ENCODE results near the gene PSME1.
"Not testable (repeated sequence)": the region's sequence is repeated elsewhere in the genome, so short reads cannot be mapped to it uniquely, and the experiment has no call there.

Gene PSME1

DNA sequence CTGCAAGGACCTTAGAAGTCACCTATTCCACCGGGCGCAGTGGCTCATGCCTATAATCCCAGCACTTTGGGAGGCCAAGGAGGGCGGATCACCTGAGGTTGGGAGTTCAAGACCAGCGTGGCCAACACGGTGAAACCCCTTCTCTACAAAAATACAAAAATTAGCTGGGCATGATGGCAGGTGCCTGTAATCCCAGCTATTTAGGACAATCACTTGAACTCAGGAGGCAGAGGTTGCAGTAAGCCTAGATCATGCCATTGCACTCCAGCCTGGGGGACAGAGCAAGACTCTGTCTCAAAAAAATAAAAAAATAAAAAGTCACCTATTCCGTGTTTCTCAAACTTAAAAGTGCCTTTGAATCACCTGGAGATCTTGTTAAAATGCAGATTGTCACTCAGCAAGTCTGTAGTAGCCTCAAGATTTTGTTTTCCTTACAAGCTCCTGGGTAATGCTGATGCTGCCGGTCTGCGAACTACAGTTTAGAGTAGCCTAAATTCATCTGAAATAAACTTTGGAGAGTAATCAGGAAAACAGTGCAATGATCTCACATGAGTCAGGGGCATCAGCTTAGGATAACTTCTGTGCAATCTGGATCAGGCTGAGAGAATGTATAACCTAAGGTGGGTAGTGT lies 30.3 kb upstream of the PSME1 start:
- not testable (repeated sequence) for DNase-seq

DNA sequence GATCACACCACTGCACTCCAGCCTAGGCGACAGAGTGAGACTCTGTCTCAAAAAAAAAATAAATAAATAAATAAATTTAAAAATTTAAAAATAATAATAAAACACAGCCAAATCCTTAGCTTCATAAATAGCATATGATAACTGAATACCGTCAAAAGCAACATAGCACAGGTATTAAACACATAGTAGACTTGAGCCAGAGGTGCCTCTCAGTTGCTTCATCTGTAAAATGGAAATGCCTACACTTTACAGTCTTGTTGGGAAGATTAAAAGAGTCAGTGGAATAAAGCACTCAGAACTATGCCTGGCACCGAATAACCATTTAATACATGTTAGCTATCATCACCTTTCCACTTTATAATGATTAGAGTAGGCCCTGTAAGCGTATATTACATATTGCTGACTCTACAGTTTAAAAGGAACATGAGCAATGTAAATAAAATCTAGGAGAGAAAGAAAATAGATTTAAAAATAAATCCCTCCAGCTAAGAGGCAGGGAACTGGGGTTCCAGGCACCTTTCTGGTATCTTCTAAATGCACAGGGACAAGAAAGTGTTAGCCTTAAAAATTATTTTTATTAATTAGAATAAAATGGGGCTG lies 29.2 kb upstream of the PSME1 start:
- DNase-seq, result no peak

- DNase-seq, result no peak
Observed at GRCh38 chr14:24108336-24108874, 27.6 kb upstream of the PSME1 start.

GRCh38 chr14:24110060-24110459 lies 25.9 kb upstream of the PSME1 start:
- no peak for DNase-seq

DNA sequence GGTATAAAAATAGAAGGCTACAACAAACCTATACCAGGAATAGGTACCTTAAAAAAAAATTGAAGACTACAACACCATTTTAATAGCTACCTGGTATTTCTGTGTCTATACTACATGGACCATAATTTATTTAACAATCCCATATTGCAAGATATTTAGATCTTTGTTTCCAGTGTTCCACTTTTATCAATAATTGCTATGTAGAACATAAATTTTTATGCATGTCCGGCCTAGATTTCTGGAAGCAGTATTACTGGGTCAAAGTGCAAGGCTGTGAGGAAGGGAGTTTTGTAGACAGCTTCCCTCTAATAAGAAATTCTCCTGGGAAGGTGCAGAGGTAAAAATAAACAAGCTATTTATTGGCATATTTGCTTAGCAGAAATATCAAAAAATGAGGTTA lies 25.5 kb upstream of the PSME1 start:
- DNase-seq, result no peak

DNA sequence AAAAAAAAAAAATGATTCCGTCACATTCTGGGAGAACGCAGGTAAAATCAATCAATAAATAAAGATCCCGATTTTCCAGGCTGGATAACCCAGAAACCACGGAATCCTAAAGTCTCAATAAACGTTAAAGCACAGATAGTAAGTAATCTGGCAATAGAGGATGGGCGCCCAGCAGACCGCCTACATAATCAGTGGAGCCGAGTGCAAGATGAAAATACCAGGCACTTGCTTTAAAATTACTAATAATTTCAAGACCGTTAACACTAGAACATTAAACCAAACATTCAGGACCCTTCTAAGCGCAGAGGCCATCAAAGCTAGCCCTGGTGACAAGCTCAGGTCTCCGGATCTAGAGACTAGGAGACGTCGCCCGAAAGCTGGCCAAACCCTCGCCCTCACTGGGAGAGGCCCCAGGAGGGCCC lies 22.6 kb upstream of the PSME1 start:
- DNase-seq, result no peak

GRCh38 chr14:24113801-24114531 lies 22.0 kb upstream of the PSME1 start:
- peak; percentile 96 for DNase-seq

- peak; percentile 100 for DNase-seq
Observed at GRCh38 chr14:24114532-24115421, 21.2 kb upstream of the PSME1 start, which contains the start of the genes DCAF11 and NRL. Gene DCAF11, plus strand, starts transcription at chr14:24114777. Its CDS starts 818 bp downstream, at chr14:24115595. Gene NRL, minus strand, starts transcription at chr14:24114949. Its CDS starts 32,101 bp downstream, at chr14:24082848.

DNA sequence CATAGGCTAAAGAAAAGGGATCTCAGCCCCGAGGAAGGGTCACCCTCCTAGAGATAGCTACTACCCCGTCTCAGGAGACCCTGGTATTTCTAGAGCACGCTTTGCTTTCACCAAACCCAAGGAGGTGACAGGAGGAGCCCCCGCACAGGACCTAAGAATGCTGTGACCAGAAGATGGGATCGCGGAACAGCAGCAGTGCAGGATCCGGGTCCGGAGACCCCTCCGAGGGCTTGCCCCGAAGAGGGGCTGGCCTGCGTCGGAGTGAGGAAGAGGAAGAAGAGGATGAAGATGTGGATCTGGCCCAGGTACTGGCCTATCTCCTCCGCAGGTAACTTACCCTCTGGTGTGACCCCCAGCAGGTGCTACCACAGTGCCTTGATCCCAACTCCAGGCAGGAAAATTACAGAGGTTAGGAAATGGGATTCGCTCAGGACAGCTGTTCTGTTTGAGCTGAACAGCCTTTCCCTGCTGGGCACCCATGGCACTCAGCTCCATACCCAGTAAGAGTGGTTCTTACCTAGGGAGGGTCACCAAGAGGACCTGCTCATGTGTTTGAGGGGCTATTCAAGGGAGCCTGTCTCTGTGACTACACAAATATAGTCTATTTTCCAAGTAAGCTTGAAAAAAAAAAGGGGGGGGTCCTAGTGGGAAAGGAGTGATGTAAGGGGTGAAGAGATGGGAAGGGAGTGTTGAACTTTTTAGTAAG lies 20.4 kb upstream of the PSME1 start:
- no peak for DNase-seq

DNA sequence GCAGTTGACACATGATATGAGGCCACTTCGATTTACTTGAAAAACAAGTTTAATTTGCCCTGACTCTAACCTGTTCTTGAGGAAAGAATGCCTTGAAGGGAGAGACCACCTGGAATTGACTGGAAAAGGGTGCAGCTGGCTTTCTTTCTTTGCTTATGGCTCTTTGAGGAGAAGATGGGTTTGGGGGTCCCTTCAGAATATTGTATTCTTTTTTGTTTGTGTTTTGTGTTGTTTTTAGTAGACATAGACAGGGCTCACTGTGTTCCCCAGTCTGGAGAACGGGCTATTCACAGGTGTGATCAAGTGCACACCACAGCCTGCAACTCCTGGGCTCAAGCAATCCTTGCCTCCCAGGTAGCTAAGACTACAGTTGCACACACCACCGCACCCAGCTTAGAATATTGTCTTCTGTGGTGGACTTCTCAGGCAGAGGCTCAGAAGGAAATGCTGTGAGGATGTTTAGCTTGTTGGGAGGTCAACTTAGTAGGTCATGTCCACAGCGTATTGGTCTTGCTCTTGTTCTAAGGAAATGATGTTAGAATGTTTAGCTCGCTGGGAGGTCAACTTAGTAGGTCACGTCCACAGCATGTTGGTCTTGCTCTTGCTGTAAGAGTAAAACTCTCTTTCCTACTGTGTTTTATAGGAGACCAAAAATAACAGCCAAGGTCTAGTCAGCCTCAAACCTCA lies 19.7 kb upstream of the PSME1 start:
- no peak for DNase-seq

GRCh38 chr14:24117179-24117578 lies 18.8 kb upstream of the PSME1 start:
- DNase-seq, result no peak

- DNase-seq, result no peak
Observed at GRCh38 chr14:24119691-24120090, 16.3 kb upstream of the PSME1 start.

- DNase-seq, result no peak
Observed at GRCh38 chr14:24121210-24121609, 14.8 kb upstream of the PSME1 start.

DNA sequence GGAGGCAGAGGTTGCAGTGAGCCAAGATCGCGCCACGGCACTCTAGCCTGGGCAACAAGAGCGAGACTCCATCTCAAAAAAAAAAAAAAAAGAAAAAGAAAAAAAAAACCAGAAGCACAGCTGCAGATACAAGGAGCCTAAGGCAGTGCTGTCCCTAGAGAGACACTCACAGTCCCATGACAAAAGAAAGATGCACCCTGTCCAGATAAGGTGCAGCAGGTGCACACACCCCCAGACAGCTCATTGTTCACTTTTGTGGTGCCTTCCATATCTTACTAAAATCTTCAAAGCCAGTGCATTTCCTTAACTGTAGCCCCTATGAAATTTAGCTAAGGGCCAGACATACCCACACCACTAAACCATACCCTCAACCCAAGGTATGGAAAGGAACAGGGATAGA lies 13.6 kb upstream of the PSME1 start:
- no peak for DNase-seq

GRCh38 chr14:24122898-24123297 lies 13.1 kb upstream of the PSME1 start:
- no peak for DNase-seq

DNA sequence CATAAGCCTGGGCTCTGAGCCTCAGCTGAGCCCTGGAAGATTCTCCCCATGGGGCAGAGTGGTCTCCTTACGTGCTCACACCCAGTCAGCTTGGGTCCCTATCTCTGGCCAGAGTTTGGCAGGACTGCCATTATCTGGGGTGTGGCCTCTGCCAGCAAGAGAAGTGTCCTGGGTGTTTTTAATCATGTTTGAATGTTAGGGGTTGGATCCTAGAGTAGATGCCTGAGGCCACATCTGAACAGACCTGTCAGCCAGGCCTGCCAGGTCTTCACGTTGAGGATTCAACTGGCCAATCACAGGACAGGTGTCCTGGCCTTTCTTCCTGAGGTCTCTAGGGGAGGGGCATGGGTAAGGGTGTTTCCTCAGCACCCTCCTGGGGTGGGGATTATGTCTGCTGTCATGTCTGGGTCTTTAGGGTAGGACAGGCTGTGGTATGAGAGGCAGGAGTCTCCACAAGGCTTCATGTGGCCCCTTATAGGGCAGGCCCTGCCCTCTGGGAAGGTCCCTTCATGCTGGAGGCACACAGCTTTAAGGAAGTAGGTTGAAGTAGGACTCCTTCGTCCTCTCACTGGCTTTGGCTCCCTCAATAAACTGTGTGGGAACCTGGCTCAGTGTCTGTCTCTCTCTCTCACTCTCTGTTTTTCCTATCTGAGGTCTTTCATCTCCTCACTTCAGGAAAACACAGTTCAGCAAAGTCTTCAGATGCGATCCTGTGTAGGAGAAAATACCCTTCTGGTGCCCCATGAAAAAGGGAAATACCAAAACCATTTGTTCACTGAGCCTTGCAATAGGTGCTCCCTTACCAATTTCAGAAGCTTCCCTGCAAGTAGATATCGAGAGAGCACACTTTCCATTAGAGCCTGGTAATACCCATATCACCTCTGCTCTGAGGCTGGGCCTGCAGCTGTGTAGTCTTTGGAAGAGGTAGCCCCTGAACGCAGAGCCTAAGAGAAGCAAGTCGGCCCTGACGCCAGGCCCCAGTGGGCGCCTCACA lies 12.3 kb upstream of the PSME1 start:
- no peak for DNase-seq

DNA sequence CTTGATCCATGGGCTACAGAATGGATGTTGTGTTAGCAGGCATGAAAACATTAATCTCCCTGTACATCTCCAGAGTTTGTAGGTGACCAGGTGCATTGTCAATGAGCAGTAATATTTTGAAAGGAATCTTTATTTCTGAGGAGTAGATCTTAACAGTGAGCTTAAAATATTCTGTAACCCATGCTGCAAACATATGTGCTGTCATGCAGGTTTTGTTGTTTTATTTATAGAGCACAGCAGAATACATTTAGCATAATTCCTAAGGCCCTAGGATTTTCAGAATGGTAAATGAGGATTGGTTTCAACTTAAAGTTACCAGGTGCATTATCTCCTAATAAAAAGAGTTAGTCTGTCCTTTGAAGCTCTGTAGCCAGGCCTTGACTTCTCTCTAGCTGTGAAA lies 9.1 kb upstream of the PSME1 start:
- no peak for DNase-seq

GRCh38 chr14:24127673-24128072 lies 8.3 kb upstream of the PSME1 start:
- DNase-seq, result no peak

GRCh38 chr14:24129410-24129998 lies 6.5 kb upstream of the PSME1 start:
- no peak for DNase-seq

DNA sequence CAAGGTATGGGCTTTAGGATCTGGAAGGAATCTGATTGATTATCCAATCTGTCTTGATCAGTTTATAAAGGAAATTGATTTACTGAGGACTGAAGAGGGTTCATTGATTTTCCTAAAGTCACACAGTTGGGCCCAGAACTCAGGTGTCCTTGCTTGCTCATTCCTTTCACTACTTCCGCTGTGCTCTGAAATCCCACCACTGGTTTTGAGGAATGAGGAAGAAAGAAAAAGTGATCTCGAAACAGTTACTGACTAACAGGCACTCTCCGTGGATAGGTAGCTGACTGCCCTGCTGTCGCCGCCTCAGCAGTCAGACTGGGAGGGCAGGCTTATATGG lies 5.6 kb upstream of the PSME1 start, which contains the start of gene FITM1:
Gene FITM1 (plus strand): TSS at position 280 of the 337 bp plus-strand sequence. CDS start 905 bp downstream, outside the sequence.
- DNase-seq, result peak; percentile 86

All from MV-4-11 (cell line).